Tibial nerve (tissue), 4 donors: ENCODE measurements around the gene KTI12. TPM values are rescaled to one million over a fixed set of nuclear protein-coding genes. Genes with fewer than 3 reads are reported as not detected.
"Not testable (repeated sequence)": the region's sequence is repeated elsewhere in the genome, so short reads cannot be mapped to it uniquely, and the experiment has no call there.

Experiments used
- DNase-seq, 2 donors: peaks; one replicate each; pipeline ENCODE4 v3.0.0-alpha.2; 2019; ENCODE audit warnings: low spot score in 2 of 2
- H3K27ac ChIP-seq, 4 donors: fragments of 200-600 bp; sonication (generic) in 3 of 4; one replicate each; pipeline ENCODE4 v1.5.1; 2017 to 2019; ENCODE audit warnings: mild to moderate bottlenecking in 1 of 4
- H3K27me3 ChIP-seq, 2 donors: fragments of 200-600 bp; sonication (generic) in 1 of 2; one replicate each; pipeline versions ENCODE4 v1.5.1 to v1.6.0; 2017 to 2019
- H3K36me3 ChIP-seq, 3 donors: fragments of 200-600 bp; sonication (generic); one replicate each; pipeline ENCODE4 v1.5.1; 2018 to 2019
- H3K4me1 ChIP-seq, 4 donors: fragments of 200-600 bp; sonication (generic) in 3 of 4; one replicate each; pipeline ENCODE4 v1.5.1; 2017 to 2019
- H3K4me3 ChIP-seq, 4 donors: fragments of 200-600 bp; sonication (generic) in 3 of 4; one replicate each; pipeline ENCODE4 v1.5.1; 2017 to 2019; ENCODE audit warnings: mild to moderate bottlenecking in 1 of 4, moderate library complexity in 1 of 4
- H3K9me3 ChIP-seq, 4 donors: fragments of 200-600 bp; sonication (generic) in 3 of 4; one replicate each; pipeline ENCODE4 v1.5.1; 2017 to 2019
- CTCF ChIP-seq, 5 experiments: fragments of 200-600 bp in 3 of 5; fragments of 450-650 bp in 2 of 5; sonication (generic) in 3 of 5; IDR thresholded peaks; one replicate each; pipeline ENCODE4 v1.5.1; 2016 to 2019; ENCODE audit warnings: antibody characterized with exemption in 5 of 5, mild to moderate bottlenecking in 3 of 5, moderate library complexity in 2 of 5
- EP300 ChIP-seq, 2 donors: sonication (generic); formaldehyde crosslinking; IDR thresholded peaks; one replicate each; pipeline ENCODE4 v1.6.1; 2017; ENCODE audit warnings: antibody characterized with exemption in 2 of 2, mild to moderate bottlenecking in 1 of 2
- POLR2A ChIP-seq, 2 donors: fragments of 450-650 bp; IDR thresholded peaks; one replicate each; pipeline ENCODE4 v1.6.1; 2017; ENCODE audit warnings: antibody characterized with exemption in 2 of 2, mild to moderate bottlenecking in 2 of 2, moderate library complexity in 2 of 2
- WGBS, 2 donors: methylation state at CpG; one replicate each; pipeline ENCODE4 v1.1.5; 2018; 5-methylcytosine and 5-hydroxymethylcytosine counted together
- total RNA-seq, 4 donors: library from RNA; depleted of rRNA; stranded (reverse); fragments of >200 nt; gene quantifications; one replicate each; pipeline ENCODE4 v1.1.0, GENCODE V29; 2016

The KTI12 gene
- total RNA-seq, 4 donors from 2014 or later = 9.4 to 21.4 (median 10.7) TPM

GRCh38 chr1:52008071-52008809 lies 25.4 kb downstream of the KTI12 start:
- Histone ChIP-seq H3K4me3 (no peak overlapping the region), H3K9me3 (no peaks in the 10 kb centered on the region), H3K4me1 (no peaks in the 10 kb centered on the region), H3K27me3 (peaks cover 0 to 31% of the 10 kb centered on the region in 2 donors), H3K27ac (no peak overlapping the region), H3K36me3 (no peaks in the 10 kb centered on the region)
- DNase-seq = no peak
- WGBS, 2 donors = 86 to 91% methylated on average over 7 of the region's 7 CpGs
- TF ChIP-seq CTCF (IDR thresholded peaks at IDR 0.05) (no peak), POLR2A (IDR thresholded peaks at IDR 0.05) (no peak), EP300 (IDR thresholded peaks at IDR 0.05) (no peak)

- no peak for TF ChIP-seq POLR2A (IDR thresholded peaks at IDR 0.05)
- no peak for TF ChIP-seq CTCF (IDR thresholded peaks at IDR 0.05)
- no peak for TF ChIP-seq EP300 (IDR thresholded peaks at IDR 0.05)
- no peaks in the 10 kb centered on the region for H3K9me3 ChIP-seq
These were observed 26.2 kb downstream of the KTI12 start for GRCh38 chr1:52007215-52008002.

GRCh38 chr1:52006081-52006553 lies 27.5 kb downstream of the KTI12 start:
- DNase-seq, H3K9me3 ChIP-seq, H3K36me3 ChIP-seq, H3K4me1 ChIP-seq, H3K27ac ChIP-seq, H3K4me3 ChIP-seq: not testable (repeated sequence)
- H3K27me3 ChIP-seq = peaks cover 0 to 34% of the 10 kb centered on the region in 2 donors
- 30 to 42% methylated on average over 3 to 5 of the region's 5 CpGs for WGBS, 2 donors

More at GRCh38 chr1:52007215-52008002, 26.2 kb downstream of the KTI12 start:
- WGBS, 2 donors = 36 to 39% methylated on average over 5 of the region's 5 CpGs
- peaks cover 0 to 34% of the 10 kb centered on the region in 2 donors for H3K27me3 ChIP-seq
- no peaks in the 10 kb centered on the region for H3K36me3 ChIP-seq
- H3K4me1 ChIP-seq = no peaks in the 10 kb centered on the region
- DNase-seq = no peak
- H3K4me3 ChIP-seq = no peak overlapping the region
- H3K27ac ChIP-seq = no peak overlapping the region

- H3K9me3 ChIP-seq, H3K36me3 ChIP-seq, H3K4me3 ChIP-seq, H3K4me1 ChIP-seq, DNase-seq, H3K27ac ChIP-seq: not testable (repeated sequence)
- 15 to 24% methylated on average over 3 of the region's 3 CpGs for WGBS, 2 donors
- peaks cover 0 to 34% of the 10 kb centered on the region in 2 donors for H3K27me3 ChIP-seq
These were observed 28.1 kb downstream of the KTI12 start for GRCh38 chr1:52005548-52005947.

GRCh38 chr1:52003877-52004276 lies 29.7 kb downstream of the KTI12 start:
- H3K36me3 ChIP-seq = no peaks in the 10 kb centered on the region
- H3K4me3 ChIP-seq = no peak overlapping the region
- H3K9me3 ChIP-seq = no peaks in the 10 kb centered on the region
- no peak for TF ChIP-seq EP300 (IDR thresholded peaks at IDR 0.05)
- TF ChIP-seq POLR2A (IDR thresholded peaks at IDR 0.05) = no peak
- no peak for TF ChIP-seq CTCF (IDR thresholded peaks at IDR 0.05)
- no peak for DNase-seq
- H3K27me3 ChIP-seq = peaks cover 0 to 32% of the 10 kb centered on the region in 2 donors
- no peaks in the 10 kb centered on the region for H3K4me1 ChIP-seq
- H3K27ac ChIP-seq = no peak overlapping the region
- 59 to 65% methylated on average over 4 of the region's 4 CpGs for WGBS, 2 donors
